CD4-positive, alpha-beta T cell treated with Interferon alpha-2 for 1 hour (primary cell): Measurements from ENCODE around the gene NREP.

Source experiments
- DNase-seq, 2 donors: peaks; one replicate each; pipeline ENCODE4 v3.0.0-alpha.2; 2020 to 2022

NREP gene

GRCh38 chr5:111764019-111764418 is 7.0 kb upstream of the NREP start:
- DNase-seq = no peak

- no peak for DNase-seq
These were observed 5.9 kb upstream of the NREP start for GRCh38 chr5:111762895-111763294.

- DNase-seq = no peak
These were observed 1.3 kb upstream of the NREP start for GRCh38 chr5:111758284-111758628.

- DNase-seq = peak; percentile 74 to 84
These were observed 625 bp upstream of the NREP start for GRCh38 chr5:111757355-111758283.

GRCh38 chr5:111755942-111756381 is 1.0 kb downstream of the NREP start:
- no peak for DNase-seq

GRCh38 chr5:111755345-111755941 is 1.6 kb downstream of the NREP start:
- no peak for DNase-seq

GRCh38 chr5:111753884-111754589 is 3.0 kb downstream of the NREP start:
- no peak for DNase-seq

- no peak for DNase-seq
These were observed 4.5 kb downstream of the NREP start for GRCh38 chr5:111752426-111752965.

GRCh38 chr5:111749303-111750026 is 7.5 kb downstream of the NREP start:
- no peak for DNase-seq

- DNase-seq = no peak
These were observed 8.7 kb downstream of the NREP start for GRCh38 chr5:111748304-111748763.

- no peak for DNase-seq
These were observed 9.7 kb downstream of the NREP start for GRCh38 chr5:111747337-111747736.

GRCh38 chr5:111746791-111747190 is 10.2 kb downstream of the NREP start:
- no peak for DNase-seq

- no peak for DNase-seq
These were observed 11.8 kb downstream of the NREP start for GRCh38 chr5:111745075-111745739.

GRCh38 chr5:111744455-111744854 is 12.5 kb downstream of the NREP start:
- DNase-seq = no peak

- no peak for DNase-seq
These were observed 13.0 kb downstream of the NREP start for GRCh38 chr5:111743988-111744387.

GRCh38 chr5:111743512-111743911 is 13.5 kb downstream of the NREP start:
- DNase-seq = no peak

- DNase-seq = no peak
These were observed 14.6 kb downstream of the NREP start for GRCh38 chr5:111742177-111742994.

GRCh38 chr5:111741278-111741677 is 15.7 kb downstream of the NREP start:
- DNase-seq = no peak

- no peak for DNase-seq
These were observed 17.6 kb downstream of the NREP start for GRCh38 chr5:111739416-111739815.

- DNase-seq = no peak
These were observed 18.9 kb downstream of the NREP start for GRCh38 chr5:111738118-111738517.

GRCh38 chr5:111737716-111738115 is 19.3 kb downstream of the NREP start:
- DNase-seq = no peak
